Endothelial cell of umbilical vein (primary cell): ENCODE results near the gene ESYT2.

Experiments used
- CTCF ChIP-seq, 2 donors: IDR thresholded peaks; 1 replicate in 1 of 2; 2 replicates in 1 of 2; pipeline ENCODE4 v1.5.1; 2011; ENCODE audit warnings: low read length in 2 of 2, mild to moderate bottlenecking in 2 of 2, moderate library complexity in 2 of 2, control low read depth in 1 of 2, inconsistent platforms in 1 of 2, low read depth in 1 of 2; ENCODE audit not compliant: insufficient read depth in 1 of 2; ENCODE audit errors: extremely low read depth in 1 of 2
- EZH2 ChIP-seq: IDR thresholded peaks from 2 replicates; pipeline ENCODE4 v1.6.1; 2012; ENCODE audit warnings: borderline replicate concordance, low read depth, mild to moderate bottlenecking, moderate library complexity, low read length, inconsistent platforms; ENCODE audit not compliant: severe bottlenecking
- MYC ChIP-seq: IDR thresholded peaks from one replicate; pipeline ENCODE4 v1.6.1; 2011; ENCODE audit warnings: mild to moderate bottlenecking, low read depth, low read length
- POLR2A ChIP-seq: IDR thresholded peaks from 2 replicates; pipeline ENCODE4 v1.6.1; 2012; ENCODE audit warnings: low read depth, mild to moderate bottlenecking, control low read depth, low read length
- TF ChIP-seq, protein P1 (sequence below): IDR thresholded peaks from 2 replicates; pipeline ENCODE4 v1.6.1; 2011; ENCODE audit not compliant: insufficient read depth, insufficient read length

DNA sequence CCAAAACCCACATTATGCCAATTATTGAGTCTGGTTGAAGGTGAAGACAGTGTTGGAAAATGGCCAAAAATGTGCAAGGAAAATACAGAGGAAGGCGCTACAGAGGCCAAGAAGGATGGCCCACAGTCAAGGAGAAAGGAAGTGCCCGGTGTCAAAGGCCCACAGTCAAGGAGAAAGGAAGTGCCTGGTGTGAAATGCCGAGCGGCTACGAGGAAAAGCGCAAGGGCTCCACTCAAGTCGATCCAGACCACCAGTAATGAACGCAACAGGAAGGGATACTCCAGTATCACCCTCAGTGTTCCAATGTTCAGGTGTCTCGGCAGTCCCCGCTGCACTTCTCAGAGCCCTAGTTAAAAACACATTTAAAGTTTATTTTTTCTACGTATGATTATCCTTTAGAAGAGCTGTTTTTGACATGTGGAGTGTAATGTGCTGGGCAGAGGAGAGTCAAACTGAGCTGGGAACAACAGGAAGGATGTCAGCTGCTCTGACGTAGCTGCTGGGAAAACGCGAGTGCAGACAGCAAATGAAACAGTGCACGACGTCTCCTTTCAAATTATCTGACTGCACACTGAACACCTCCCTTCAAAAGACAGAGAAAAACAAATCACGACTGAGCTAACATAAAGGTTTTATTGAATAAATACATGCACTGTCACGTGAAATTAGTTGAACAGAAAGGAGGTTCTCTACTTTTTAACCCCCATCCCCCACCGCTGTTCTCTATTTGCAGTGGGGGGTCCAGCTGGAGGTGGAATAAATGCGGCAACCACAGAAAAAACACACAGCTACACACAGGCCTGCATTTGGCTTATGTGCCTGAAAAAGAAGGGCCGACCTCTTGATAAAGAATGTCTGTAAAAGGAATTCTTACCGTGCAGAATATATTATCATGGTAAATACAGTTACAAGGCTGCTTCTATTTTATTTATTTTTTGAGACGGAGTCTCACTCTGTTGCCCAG is 98.6 kb downstream of the ESYT2 start:
- no peak for TF ChIP-seq POLR2A
- no peak for TF ChIP-seq CTCF (IDR thresholded peaks at IDR 0.05; ENCODE audit: extremely low read depth in 1 of 2, insufficient read depth in 1 of 2, low read depth in 1 of 2, low read length in 2 of 2)
- TF ChIP-seq EZH2: no peak
- TF ChIP-seq MYC: no peak
- TF ChIP-seq, protein P1, sequence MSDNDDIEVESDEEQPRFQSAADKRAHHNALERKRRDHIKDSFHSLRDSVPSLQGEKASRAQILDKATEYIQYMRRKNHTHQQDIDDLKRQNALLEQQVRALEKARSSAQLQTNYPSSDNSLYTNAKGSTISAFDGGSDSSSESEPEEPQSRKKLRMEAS: no peak
